Fibroblast of upper back skin (primary cell): ENCODE measurements around the gene ZBTB20.

Experiments used
- DNase-seq: peaks from one replicate; pipeline ENCODE4 v3.0.0-alpha.2; 2013

ZBTB20 gene

GRCh38 chr3:114660124-114660523 lies 487.0 kb downstream of the ZBTB20 start:
- DNase-seq, result peak; percentile 83

- DNase-seq, result no peak
These were observed 487.7 kb downstream of the ZBTB20 start for GRCh38 chr3:114659109-114660061.

GRCh38 chr3:114651555-114651954 lies 495.5 kb downstream of the ZBTB20 start:
- no peak for DNase-seq

DNA sequence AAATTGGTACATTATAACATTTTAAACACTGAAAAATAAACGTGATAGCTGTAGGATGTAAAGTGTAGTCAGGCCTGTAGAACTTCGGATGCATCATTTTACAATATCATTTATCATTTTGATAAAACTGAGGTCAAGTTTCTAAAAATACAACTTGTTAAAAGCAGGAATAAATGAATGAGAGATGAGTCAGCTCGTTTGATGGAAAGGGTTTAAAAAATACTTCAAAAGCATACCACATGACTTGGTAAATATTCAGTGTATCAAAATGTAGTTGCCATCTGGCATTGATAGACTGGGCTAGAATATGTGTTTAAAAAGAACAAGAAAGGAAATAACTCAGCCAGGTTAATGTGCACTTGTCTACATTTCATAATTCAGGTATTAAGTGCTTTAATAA lies 496.3 kb downstream of the ZBTB20 start:
- DNase-seq, result peak; percentile 86

- DNase-seq, result peak; percentile 81
These were observed 497.8 kb downstream of the ZBTB20 start for GRCh38 chr3:114649331-114649730.

DNA sequence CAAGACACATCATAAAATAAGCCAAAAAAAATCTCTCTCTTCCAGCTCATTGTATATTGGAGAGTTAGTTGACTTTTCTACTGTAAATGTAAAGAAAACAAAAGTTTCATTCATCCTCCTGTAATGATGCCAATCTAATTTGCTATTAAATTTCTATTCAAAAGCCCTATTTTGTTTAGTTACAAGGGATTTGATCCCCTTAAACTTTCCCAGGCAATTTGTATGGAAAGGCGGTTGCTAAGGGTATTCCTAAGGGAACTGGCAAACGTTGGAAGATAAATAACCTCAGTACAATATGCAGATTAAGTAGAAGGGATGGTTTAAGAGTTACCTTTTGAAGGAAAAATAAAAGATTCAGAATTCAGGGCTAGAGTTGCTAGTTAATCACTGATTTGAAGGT lies 500.6 kb downstream of the ZBTB20 start:
- no peak for DNase-seq

DNA sequence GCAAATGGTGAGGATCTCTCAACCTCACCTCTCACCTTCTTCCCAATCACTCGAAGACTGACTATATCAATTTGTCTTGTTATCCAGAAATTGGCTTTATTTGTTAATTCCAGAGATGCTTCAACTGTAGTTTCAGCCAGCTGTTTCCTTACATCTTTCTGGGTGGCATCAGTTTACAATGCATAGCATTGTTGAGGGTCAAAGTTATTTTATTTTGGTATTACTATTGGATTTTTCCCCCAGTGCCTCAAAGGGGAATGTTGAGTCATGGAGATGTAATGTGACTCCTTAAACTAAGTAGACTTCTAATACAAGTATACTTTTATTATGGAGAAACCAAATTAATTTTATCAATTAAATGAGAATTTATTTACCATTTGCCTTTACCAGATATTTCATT lies 501.7 kb downstream of the ZBTB20 start:
- DNase-seq, result peak; percentile 61

- no peak for DNase-seq
These were observed 502.7 kb downstream of the ZBTB20 start for GRCh38 chr3:114644367-114644766.

- DNase-seq, result no peak
These were observed 503.9 kb downstream of the ZBTB20 start for GRCh38 chr3:114642951-114643741.

DNA sequence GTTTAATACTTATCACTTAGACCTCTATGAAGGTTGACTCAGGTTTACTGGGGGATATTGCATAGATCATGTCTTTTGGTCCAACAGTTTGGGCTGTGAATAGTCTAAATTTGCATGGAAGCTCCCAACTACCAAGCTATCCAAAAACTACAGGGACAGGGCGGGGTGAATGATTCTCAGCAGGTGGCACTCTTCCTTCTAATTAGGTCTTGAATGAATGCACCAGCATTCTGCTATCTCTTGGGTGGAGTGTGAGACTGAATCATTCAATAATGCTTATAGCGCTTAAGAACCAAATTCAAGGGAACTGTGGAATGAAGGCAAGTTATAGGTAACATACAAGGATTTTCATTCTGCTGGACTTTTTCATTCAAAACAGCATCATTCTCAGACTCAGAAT lies 507.0 kb downstream of the ZBTB20 start:
- no peak for DNase-seq

DNA sequence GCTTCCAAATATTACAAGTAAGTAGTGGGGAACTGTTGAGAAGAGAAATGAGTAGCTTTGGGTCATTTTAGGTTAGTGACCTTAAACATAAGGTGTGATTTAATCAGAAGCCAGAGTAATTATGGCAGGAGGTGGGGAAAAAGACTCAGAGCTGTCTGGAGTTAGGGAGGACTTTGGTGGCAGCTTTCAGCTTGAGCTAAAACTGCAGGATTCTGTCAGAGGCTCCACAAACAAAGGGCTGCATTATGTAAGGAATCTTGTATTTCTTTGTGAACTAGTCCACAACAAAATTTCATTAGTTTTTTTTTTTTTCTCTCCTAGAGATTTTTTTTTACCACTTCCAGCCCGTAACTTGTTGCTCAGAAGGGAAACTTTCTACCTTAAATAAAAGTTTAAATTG lies 507.9 kb downstream of the ZBTB20 start:
- DNase-seq, result no peak

DNA sequence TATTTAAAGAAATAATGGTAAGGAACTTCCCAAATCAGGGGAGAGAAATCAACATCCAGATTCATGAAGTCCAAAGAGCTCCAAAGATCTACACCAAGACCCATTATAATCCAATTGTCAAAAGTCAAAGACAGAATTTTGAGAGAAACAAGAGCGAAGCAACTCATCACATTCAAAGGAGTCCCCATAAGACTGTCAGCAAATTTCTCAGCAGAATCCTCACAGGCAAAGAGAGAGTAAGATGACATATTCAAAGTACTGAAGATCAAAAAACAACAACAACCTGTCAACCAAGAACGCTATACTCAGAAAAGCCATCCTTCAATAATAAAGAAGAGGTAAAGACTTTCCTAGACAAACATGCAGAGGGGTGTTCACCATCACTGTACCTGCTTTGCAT lies 511.2 kb downstream of the ZBTB20 start:
- no peak for DNase-seq

DNA sequence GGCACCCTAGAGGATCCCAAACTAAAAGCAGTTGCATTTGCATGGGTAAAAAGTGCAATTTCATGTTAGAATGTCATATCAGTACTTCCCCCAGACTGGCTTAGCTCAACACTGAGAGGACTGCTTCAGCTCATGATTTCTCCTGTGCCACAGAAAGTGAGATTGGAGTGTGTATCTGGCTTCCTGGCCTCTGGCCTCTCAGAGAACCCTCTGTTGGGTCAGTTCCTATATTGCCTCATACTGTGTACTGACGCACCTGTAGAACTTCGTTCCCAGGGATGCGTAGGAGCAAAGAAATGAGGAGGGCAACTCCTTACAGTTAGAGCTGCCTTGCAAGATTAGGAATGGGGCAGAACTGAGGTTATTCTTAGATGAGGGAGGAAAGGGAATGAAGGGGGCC lies 512.5 kb downstream of the ZBTB20 start:
- DNase-seq, result no peak

GRCh38 chr3:114632757-114633424 lies 514.2 kb downstream of the ZBTB20 start:
- DNase-seq, result no peak

DNA sequence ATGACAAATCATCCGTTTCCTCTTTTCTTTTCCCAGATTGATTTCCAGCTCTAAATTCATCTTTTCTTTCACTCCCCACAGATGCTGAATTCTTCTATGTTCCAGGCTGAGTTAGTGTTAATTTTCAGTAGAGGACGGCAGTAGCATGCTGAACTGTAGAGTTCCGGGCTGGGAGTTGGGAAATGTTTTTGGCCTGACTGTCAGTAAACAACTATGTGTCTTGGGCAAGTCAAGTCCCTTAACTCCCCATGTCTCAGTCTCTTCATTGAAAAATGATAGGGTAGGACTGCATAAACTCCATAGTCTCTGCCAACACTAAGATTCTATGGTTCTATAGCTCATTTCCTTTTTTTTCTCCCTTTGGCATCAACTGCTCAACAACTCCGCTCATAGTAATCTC lies 519.3 kb downstream of the ZBTB20 start:
- DNase-seq, result no peak

GRCh38 chr3:114626751-114627150 lies 520.3 kb downstream of the ZBTB20 start:
- no peak for DNase-seq

GRCh38 chr3:114624571-114625181 lies 522.4 kb downstream of the ZBTB20 start:
- DNase-seq, result peak; percentile 95

DNA sequence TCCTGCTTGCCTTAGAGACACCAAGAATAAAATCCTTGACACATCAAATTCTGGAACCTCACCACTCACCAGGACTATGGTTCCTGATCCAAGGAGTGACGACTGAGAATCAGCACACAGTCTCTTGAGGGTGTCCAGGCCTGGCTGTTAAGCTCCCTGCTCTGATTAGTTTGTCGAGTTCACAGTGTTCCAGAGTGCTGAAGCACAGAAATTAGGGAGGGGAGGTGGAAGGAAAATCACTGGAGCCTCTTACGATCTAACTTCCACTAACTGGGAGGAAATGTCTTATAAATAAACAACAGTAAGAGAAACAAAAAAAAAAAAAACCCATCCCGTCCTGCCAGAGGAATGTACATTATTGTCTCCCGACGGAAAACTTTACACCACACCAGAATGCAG lies 523.0 kb downstream of the ZBTB20 start:
- DNase-seq, result peak; percentile 25

DNA sequence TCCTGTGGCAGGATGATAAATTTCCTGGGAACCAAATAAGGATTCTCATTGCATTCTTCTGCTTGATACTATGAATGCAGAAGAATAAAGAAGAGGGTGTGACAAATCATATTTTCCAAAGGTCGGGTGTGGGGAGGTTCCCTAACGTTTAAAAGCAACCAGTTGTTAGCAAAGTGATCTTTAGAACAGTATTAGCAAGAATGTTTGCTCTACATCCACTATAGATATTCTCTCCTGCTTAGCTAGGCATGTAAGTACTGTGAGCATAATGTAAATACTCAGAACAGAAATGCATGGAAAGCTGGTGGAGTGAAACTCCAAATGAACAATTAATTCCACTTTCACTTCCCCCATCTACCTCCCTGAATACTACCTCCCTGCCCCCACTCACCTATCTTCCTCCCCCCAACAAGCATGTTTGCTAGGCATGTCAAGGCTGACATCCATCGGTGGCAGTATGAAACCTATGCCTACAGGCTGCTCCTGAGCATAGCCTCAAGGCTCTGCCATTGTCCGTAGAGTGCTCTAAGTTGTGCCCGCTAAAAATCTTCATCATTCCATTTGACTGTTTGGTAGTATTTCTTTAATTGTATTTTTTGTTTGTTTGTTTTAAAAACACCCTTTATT lies 523.6 kb downstream of the ZBTB20 start:
- DNase-seq, result no peak

- DNase-seq, result no peak
These were observed 525.1 kb downstream of the ZBTB20 start for GRCh38 chr3:114622001-114622400.

GRCh38 chr3:114619771-114620170 lies 527.3 kb downstream of the ZBTB20 start:
- DNase-seq, result no peak

- no peak for DNase-seq
These were observed 531.5 kb downstream of the ZBTB20 start for GRCh38 chr3:114615523-114616085.
